ENCODE data around the gene ARID1B.

The ARID1B gene

DNA sequence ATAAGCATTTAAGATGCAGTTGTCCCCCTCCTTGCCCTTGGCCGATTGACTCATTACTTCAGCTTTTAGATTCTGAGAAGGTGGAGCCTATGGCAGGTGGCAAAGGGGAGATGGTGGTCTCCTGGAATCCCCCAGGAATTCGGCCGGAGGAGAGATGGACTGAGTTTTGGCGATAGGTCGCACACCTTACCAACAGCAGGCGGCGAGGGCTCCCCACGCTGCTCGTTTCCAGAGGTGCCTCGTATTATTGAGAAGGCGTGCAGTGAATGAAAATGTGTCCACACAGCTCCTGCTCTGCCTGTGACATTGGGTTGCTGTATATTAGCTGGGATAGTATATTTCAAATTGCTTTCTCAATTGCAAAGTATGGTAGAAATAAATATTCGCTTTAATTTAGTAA, 224.5 kb downstream of the ARID1B start:
- DNase-seq = no peak

GRCh38 chr6:157002774-157003173, 225.6 kb downstream of the ARID1B start:
- DNase-seq = no peak

- DNase-seq = no peak
Observed at GRCh38 chr6:157005940-157006339, 228.8 kb downstream of the ARID1B start.

DNA sequence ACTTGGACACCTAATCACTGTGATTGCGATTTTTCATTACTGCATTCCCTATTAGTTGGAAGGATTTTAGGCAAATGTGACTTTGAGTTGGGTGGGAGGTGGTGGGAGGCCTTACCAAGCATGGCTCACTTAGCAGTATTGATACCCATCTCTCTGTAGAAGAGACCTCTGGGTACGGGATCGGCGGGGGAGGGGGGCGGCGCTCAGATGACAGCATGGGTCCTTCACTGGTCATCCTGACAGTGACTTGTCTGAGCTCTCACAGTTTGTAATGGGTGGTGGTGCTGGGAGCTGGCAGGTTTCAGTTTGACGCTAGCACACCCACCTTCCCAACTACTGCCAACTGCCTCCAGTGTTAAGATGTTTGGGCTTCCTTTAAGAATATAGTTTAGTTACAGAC, 231.4 kb downstream of the ARID1B start:
- no peak for DNase-seq

- DNase-seq = no peak
Observed at GRCh38 chr6:157012355-157012754, 235.2 kb downstream of the ARID1B start.

GRCh38 chr6:157013649-157014304, 236.6 kb downstream of the ARID1B start:
- no peak for DNase-seq

- DNase-seq = no peak
Observed at GRCh38 chr6:157014871-157015270, 237.7 kb downstream of the ARID1B start.

- no peak for DNase-seq
Observed at GRCh38 chr6:157017022-157017421, 239.8 kb downstream of the ARID1B start.

DNA sequence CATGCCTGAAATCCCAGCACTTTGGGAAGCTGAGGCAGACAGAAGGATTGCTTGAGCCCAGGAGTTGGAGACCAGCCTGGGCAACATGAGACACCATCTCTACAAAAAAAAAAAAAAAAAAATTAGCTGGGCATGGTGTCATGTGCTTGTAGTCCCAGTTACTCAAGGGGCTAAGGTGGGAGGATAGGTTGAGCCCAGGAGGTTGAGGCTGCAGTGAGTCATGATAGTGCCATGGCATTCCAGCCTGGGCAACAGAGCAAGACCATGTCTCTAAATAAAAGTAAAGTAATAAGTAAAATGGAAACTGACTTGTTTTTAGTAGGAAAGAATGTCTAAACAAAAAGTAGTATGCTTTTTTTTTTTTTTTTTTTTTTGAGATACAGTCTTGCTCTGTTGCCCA, 240.7 kb downstream of the ARID1B start:
- no peak for DNase-seq

DNA sequence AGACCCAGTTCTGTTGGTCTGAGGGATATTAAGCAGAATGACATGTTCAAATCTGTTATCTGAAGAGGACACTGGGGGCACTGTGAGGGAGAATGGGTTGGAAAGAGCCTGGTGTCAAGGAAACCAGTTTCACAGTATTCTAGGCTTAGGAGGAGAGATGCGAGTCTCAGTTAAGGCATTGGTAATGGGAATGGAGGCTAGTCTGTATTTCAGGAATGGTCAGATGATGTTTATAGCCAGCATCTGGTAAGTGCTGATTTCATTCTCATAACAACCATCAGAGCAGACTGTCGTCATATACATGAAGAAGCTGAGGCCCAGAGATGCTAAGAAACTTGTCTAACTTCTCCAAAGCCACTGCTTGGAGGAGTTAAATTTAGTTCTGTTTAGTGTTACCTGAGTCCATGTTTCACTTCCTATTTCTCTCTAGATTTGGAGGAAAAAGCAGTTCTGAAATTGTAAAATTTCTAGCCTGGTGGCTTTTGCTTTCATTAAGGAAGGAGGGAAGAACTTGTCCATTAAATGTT, 242.0 kb downstream of the ARID1B start:
- no peak for DNase-seq

- DNase-seq = no peak
Observed at GRCh38 chr6:157019733-157020132, 242.6 kb downstream of the ARID1B start.

GRCh38 chr6:157020398-157020797, 243.2 kb downstream of the ARID1B start:
- DNase-seq = no peak

GRCh38 chr6:157020881-157021343, 243.7 kb downstream of the ARID1B start:
- peak; percentile 63 for DNase-seq

DNA sequence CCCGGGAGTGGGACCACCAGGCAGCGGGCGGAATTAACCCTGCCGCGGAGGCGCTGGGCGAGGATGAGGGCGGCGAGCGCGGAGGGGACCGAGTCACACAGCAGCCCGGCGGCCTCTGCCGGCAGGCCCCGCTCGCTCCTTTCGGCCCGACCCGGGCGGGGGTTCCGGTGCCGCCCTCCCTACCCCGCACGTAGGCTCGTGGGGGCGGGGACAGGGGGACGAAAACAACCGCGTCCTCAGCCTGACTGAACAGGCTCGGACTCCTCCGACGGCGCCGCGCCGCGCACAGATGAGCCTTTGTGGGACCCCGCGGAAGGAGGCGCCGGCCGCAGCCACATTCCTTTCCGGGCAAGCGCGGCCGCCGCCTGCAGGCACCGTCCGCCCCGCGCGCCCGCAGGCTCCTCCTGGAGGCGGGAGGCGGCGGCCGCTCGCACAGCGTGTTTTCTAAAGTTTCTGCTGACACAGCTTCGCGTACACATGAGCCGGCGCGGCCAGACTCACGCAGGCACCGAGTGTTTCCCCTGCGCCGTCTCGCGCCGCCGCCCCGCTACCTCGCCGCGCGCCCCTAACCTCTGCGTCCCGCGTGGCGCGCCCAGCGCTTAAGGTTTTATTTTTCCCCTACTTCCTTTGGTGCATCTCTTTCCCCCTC, 244.3 kb downstream of the ARID1B start:
- DNase-seq = peak; percentile 88

GRCh38 chr6:157021993-157022740, 245.0 kb downstream of the ARID1B start:
- DNase-seq = peak; percentile 81

GRCh38 chr6:157023958-157024357, 246.8 kb downstream of the ARID1B start:
- DNase-seq = no peak

DNA sequence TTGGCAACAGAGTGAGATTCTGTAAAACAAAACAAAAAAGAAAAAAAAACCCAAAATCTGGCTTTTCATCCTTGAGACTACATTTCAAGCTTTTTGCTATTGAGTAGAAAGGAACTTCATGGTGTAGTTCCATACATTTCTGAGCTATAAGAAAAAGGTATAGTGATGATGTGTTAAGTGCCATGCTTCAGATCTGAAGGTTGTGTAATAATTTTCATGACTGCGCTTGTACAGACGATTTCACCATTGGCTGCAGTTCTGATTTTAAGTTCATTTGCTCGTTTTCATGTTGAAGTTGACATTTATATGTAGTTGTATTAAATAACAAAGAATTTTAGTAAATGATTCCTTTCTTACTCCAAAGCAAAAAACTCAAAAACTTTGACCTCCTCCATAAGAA, 247.6 kb downstream of the ARID1B start:
- no peak for DNase-seq

- no peak for DNase-seq
Observed at GRCh38 chr6:157025437-157025836, 248.3 kb downstream of the ARID1B start.

- no peak for DNase-seq
Observed at GRCh38 chr6:157029980-157030690, 253.0 kb downstream of the ARID1B start.

DNA sequence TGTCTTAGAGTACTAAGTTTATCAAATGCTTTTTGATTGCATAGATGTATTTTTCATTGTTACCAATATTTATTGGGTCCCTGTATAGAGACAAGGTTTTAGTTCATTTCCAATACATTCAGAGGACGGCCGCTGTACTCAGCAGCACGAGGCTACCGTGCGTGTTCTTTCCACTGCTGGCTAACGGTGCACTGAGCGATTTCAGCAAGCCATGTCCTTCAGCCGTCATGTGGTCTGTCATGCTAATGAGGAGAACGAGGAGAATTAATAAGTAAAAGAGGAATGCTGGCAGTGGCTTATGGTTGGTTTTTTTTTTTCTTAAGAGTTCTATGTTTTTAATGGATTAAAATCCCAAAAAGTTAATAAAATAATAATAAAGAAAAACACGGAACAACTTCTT, 253.6 kb downstream of the ARID1B start:
- no peak for DNase-seq

- no peak for DNase-seq
Observed at GRCh38 chr6:157032923-157033322, 255.7 kb downstream of the ARID1B start.

DNA sequence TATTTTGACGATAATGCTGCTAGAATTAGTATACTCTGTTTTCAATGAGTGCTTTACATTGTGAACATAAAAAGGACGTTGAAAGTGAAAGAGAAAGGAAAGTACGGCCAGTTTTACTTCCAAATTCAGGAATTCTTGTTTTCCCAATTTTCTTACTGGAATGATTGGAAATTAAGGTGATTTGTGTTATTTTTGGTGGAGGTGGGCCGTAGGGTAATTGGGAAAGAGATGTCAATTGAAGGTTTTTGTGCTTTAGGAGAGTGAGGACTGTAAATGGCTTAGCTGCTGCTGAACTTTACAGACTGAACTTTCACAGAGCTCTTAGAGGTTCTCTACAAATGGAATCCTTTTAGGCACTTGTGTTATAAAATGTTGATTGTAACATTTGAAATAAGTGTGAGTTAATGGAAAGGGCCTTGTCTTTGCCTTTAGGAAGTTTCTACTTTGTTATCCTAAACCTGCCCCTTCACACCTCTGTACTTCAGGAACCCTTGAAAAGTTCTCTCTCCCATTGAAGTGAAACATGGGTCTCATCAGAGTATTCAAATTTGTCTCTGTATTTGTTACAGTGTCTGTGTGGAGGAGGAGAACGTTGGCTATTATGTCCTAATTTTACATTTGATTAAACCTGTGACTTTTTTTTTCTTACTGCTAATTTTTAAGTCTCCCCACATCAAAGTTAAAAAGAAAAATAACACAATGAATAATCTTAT, 256.4 kb downstream of the ARID1B start:
- DNase-seq = no peak
